Karpas-422 (cell line): ENCODE data around the gene AGRN. TPM values are rescaled to one million over a fixed set of nuclear protein-coding genes. Genes with fewer than 3 reads are reported as not detected.
"Not testable (repeated sequence)": the region's sequence is repeated elsewhere in the genome, so short reads cannot be mapped to it uniquely, and the experiment has no call there.

Experiments used
- DNase-seq: peaks from one replicate; pipeline ENCODE4 v3.0.0-alpha.2; 2015
- H2AFZ ChIP-seq: fragments of 200-600 bp; sonication (generic); 2 replicates; pipeline ENCODE4 v1.6.1; 2014; ENCODE audit warnings: antibody characterized with exemption, low read length, mixed read lengths
- H3K27ac ChIP-seq: fragments of 200-600 bp; sonication (generic); 2 replicates; pipeline ENCODE4 v1.5.1; 2014; ENCODE audit warnings: mild to moderate bottlenecking, low read length, moderate library complexity
- H3K27me3 ChIP-seq: fragments of 200-600 bp; sonication (generic); 2 replicates; pipeline ENCODE4 v1.6.1; 2014; ENCODE audit warnings: low read length, mixed read lengths
- H3K36me3 ChIP-seq: fragments of 200-600 bp; sonication (generic); 2 replicates; pipeline ENCODE4 v1.6.1; 2014; ENCODE audit warnings: low read length, mixed read lengths; ENCODE audit not compliant: insufficient read depth
- H3K4me1 ChIP-seq: fragments of 200-600 bp; sonication (generic); 2 replicates; pipeline ENCODE4 v1.6.1; 2014; ENCODE audit warnings: mild to moderate bottlenecking, low read length, mixed read lengths
- H3K4me2 ChIP-seq: fragments of 200-600 bp; sonication (generic); 2 replicates; pipeline ENCODE4 v1.6.1; 2014; ENCODE audit warnings: low read length, low read depth, mild to moderate bottlenecking; ENCODE audit not compliant: poor library complexity, severe bottlenecking
- H3K4me3 ChIP-seq: fragments of 200-600 bp; sonication (generic); 2 replicates; pipeline ENCODE4 v1.5.1; 2014; ENCODE audit warnings: mild to moderate bottlenecking, antibody characterized with exemption, low read length, mixed read lengths
- H3K79me2 ChIP-seq: fragments of 200-600 bp; sonication (generic); 2 replicates; pipeline ENCODE4 v1.6.1; 2014; ENCODE audit warnings: mild to moderate bottlenecking, low read length, mixed read lengths
- H3K9ac ChIP-seq: fragments of 200-600 bp; sonication (generic); 2 replicates; pipeline ENCODE4 v1.6.0; 2014; ENCODE audit warnings: low read length
- H3K9me2 ChIP-seq: fragments of 200-600 bp; sonication (generic), shearing (Covaris generic); replicated peaks from 2 replicates; pipeline ENCODE4 v1.6.0; 2014; ENCODE audit warnings: mild to moderate bottlenecking, low read length, moderate library complexity; ENCODE audit not compliant: insufficient read depth
- H3K9me3 ChIP-seq: fragments of 300-700, 200-600 bp; sonication (generic); 2 replicates; pipeline ENCODE4 v1.6.1; 2014; ENCODE audit warnings: low read length, mixed read lengths
- H4K20me1 ChIP-seq: fragments of 200-600 bp; sonication (generic); 2 replicates; pipeline ENCODE4 v1.6.1; 2014; ENCODE audit warnings: mild to moderate bottlenecking, antibody characterized with exemption, low read length, low read depth; ENCODE audit not compliant: insufficient read depth
- total RNA-seq: library from RNA; depleted of rRNA; stranded (reverse); fragments of >200 nt; shearing (Covaris generic); gene quantifications from 2 replicates; pipeline ENCODE4 v1.2.3, GENCODE V29; 2014; ENCODE audit warnings: low replicate concordance

AGRN gene
- total RNA-seq, 1 experiment from 2014 or later: 2.4 TPM

DNA sequence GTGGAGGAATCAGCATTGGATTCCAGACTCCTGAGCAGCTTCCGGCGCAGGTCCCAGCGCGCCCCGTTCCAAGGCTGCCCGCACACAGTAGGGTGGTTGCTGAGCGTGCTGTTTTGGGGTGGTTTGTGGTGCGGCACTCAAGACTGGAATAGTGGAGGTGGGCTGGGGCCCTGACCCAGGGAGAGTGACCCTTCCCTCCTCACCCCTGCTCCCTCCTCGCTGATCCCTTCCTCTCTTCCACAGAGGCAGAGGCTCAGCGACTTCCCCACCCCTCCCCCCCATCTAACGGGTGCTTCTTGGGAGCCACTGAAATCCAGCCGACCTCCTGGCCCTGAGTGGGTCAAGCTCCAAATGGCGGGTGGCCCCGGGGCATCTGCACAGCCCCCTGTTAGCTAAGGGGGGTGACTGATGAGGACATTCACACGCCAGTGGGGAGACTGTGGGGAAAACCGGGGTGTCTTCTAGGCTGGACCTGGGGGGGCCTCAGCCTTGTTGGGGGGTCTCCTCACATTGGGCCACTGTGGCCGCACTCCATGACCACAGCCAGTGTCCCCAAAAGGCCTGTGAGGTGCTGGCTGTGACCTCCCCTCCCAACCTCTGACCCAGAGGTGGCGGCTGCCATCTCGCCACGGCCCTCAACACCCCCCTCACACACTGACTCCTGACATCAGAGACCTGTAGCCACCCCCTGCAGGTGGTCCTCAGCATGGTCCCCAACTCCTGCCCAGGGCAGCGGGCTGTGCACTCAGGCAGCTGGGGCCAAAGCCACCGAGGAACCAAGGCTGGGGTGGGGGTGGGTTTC, 16.1 kb upstream of the AGRN start:
- H4K20me1 ChIP-seq: no peaks in the 10 kb centered on the region
- no peaks in the 10 kb centered on the region for H3K9me3 ChIP-seq
- H3K79me2 ChIP-seq: no peaks in the 10 kb centered on the region
- no peak overlapping the region for H3K4me3 ChIP-seq
- H2AFZ ChIP-seq: no peak overlapping the region
- no peaks in the 10 kb centered on the region for H3K27me3 ChIP-seq
- H3K27ac ChIP-seq: no peak overlapping the region
- no peak for DNase-seq
- H3K4me2 ChIP-seq: no peak overlapping the region
- H3K36me3 ChIP-seq: no peaks in the 10 kb centered on the region
- H3K4me1 ChIP-seq: no peaks in the 10 kb centered on the region
- H3K9me2 ChIP-seq: no peaks in the 10 kb centered on the region
- H3K9ac ChIP-seq: no peak overlapping the region

GRCh38 chr1:1004420-1004779, 15.5 kb upstream of the AGRN start:
- no peak overlapping the region for H3K27ac ChIP-seq
- no peaks in the 10 kb centered on the region for H3K9me3 ChIP-seq
- no peaks in the 10 kb centered on the region for H3K79me2 ChIP-seq
- no peaks in the 10 kb centered on the region for H4K20me1 ChIP-seq
- H3K27me3 ChIP-seq: no peaks in the 10 kb centered on the region
- no peak overlapping the region for H3K4me3 ChIP-seq
- no peaks in the 10 kb centered on the region for H3K36me3 ChIP-seq
- no peaks in the 10 kb centered on the region for H3K4me1 ChIP-seq
- no peaks in the 10 kb centered on the region for H3K9me2 ChIP-seq
- H3K4me2 ChIP-seq: no peak overlapping the region
- H3K9ac ChIP-seq: no peak overlapping the region
- no peak for DNase-seq
- no peak overlapping the region for H2AFZ ChIP-seq

- H3K4me3 ChIP-seq: no peak overlapping the region
- no peaks in the 10 kb centered on the region for H3K4me1 ChIP-seq
- H3K9me3 ChIP-seq: no peaks in the 10 kb centered on the region
- no peak overlapping the region for H3K9ac ChIP-seq
- no peaks in the 10 kb centered on the region for H3K27me3 ChIP-seq
- DNase-seq: no peak
- H2AFZ ChIP-seq: no peak overlapping the region
- no peaks in the 10 kb centered on the region for H3K9me2 ChIP-seq
- H3K79me2 ChIP-seq: no peaks in the 10 kb centered on the region
- H3K36me3 ChIP-seq: no peaks in the 10 kb centered on the region
- H3K4me2 ChIP-seq: no peak overlapping the region
- no peaks in the 10 kb centered on the region for H4K20me1 ChIP-seq
- H3K27ac ChIP-seq: no peak overlapping the region
Measured at GRCh38 chr1:1004780-1005697, 14.9 kb upstream of the AGRN start.

- Histone ChIP-seq H3K9me2 (no peaks in the 10 kb centered on the region), H3K4me1 (no peaks in the 10 kb centered on the region), H3K4me2 (no peak overlapping the region), H3K9me3 (no peaks in the 10 kb centered on the region), H3K4me3 (no peak overlapping the region), H2AFZ (no peak overlapping the region), H3K36me3 (no peaks in the 10 kb centered on the region), H3K27ac (no peak overlapping the region), H4K20me1 (no peaks in the 10 kb centered on the region), H3K9ac (no peak overlapping the region), H3K79me2 (no peaks in the 10 kb centered on the region), H3K27me3 (no peaks in the 10 kb centered on the region)
- no peak for DNase-seq
Measured at GRCh38 chr1:1005774-1006304, 14.1 kb upstream of the AGRN start.

DNA sequence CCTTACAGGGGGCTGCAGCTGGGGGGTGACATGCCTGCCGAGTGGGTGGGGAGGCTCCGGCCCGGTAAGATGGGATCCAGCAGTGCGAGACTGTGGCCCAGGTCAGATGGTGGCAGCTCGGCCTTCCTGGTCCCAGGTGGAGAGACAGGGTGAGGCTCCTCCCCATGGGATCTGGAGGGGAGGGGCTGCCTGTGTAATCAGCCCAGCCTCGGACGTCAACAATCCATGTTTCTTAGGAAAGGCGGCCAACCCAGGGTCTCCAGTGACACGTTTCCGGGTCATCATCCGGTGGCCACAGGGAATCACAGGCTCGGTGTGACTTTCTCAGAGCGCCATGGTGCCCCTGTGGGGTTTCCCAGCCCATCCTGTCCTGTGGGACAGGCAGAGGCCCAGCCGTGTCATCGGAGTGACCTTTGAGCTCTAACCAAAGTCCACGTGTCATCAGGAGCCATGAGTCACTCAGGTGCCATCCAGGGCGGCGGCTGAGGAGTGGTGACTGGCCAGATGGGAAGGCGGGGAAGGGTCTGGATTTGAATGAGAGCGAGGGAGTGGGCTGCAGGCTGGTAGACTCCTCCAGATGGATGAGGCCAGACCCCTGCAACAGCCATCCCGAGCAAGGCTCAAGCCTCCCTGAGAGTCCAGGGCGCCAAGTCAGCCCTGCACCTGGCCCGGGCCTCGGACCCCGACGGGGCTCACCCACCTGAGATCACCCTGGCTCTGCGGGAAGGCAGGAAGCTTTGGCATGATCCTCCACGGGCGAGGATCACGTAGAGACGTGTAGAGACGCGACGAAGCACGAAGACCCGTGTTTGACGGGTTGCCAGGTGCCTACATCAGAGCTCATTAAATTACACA, 13.4 kb upstream of the AGRN start:
- H3K9me3 ChIP-seq: no peaks in the 10 kb centered on the region
- no peaks in the 10 kb centered on the region for H3K27me3 ChIP-seq
- no peak overlapping the region for H3K9ac ChIP-seq
- no peak overlapping the region for H2AFZ ChIP-seq
- no peaks in the 10 kb centered on the region for H3K4me1 ChIP-seq
- no peak overlapping the region for H3K4me3 ChIP-seq
- H3K79me2 ChIP-seq: no peaks in the 10 kb centered on the region
- H3K27ac ChIP-seq: no peak overlapping the region
- H3K4me2 ChIP-seq: no peak overlapping the region
- H4K20me1 ChIP-seq: no peaks in the 10 kb centered on the region
- no peaks in the 10 kb centered on the region for H3K36me3 ChIP-seq
- H3K9me2 ChIP-seq: no peaks in the 10 kb centered on the region
- DNase-seq: no peak

DNA sequence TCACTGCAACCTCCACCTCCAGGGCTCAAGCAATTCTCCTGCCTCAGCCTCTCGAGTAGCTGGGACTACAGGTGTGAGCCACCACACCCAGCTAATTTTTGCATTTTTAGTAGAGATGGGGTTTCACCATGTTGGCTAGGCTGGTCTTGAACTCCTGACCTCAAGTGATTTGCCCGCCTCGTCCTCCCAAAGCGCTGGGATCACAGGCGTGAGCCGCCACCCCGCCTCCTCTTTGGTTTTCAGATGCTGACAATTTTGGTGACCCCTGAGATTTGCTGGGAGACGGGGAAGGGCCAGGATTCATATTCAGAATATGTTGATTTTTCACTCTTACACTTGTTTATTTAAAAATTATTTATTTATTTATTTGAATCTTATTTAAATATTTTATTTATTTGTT, 9.8 kb upstream of the AGRN start:
- not testable (repeated sequence) for H3K36me3 ChIP-seq, H3K27ac ChIP-seq, H3K9me3 ChIP-seq, H3K4me3 ChIP-seq, H3K9me2 ChIP-seq, H3K4me2 ChIP-seq, H3K27me3 ChIP-seq, H3K79me2 ChIP-seq, H2AFZ ChIP-seq, DNase-seq, H3K9ac ChIP-seq, H4K20me1 ChIP-seq
- H3K4me1 ChIP-seq: peaks cover 27% of the 10 kb centered on the region

DNA sequence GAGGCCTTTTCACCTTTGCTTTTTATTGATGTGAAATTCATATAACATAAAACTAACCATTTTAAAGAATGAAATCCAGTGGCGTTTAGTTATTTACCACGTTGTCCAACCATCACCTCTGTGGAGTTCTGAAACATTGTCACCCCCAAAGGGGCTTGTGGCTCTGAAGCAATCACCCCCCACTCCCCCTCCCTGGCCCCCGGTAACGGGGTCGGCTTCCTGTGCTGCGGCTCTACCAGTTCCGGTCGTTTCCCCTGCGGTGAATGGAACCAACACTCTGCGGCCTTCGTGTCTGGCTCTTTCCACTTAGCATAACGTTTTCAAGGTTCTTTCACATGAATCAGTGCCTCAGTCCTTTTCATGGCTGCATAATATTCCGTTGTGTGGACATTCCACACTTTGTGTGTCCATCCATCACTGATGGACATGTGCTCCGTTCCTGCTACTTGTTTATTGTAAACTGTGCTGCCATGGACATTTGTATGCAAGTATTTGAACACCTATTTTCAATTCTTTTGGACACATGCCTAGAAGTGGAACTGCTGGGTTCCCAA, 8.4 kb upstream of the AGRN start:
- no peak overlapping the region for H3K27ac ChIP-seq
- H3K4me1 ChIP-seq: peaks cover 27% of the 10 kb centered on the region
- H3K9me3 ChIP-seq: no peaks in the 10 kb centered on the region
- no peaks in the 10 kb centered on the region for H4K20me1 ChIP-seq
- H3K79me2 ChIP-seq: no peaks in the 10 kb centered on the region
- H3K27me3 ChIP-seq: no peaks in the 10 kb centered on the region
- H3K9ac ChIP-seq: no peak overlapping the region
- H2AFZ ChIP-seq: no peak overlapping the region
- no peak overlapping the region for H3K4me3 ChIP-seq
- no peaks in the 10 kb centered on the region for H3K36me3 ChIP-seq
- no peaks in the 10 kb centered on the region for H3K9me2 ChIP-seq
- DNase-seq: no peak
- no peak overlapping the region for H3K4me2 ChIP-seq
